ENCODE measurements around the gene LRRC47. TPM values are rescaled to one million over a fixed set of nuclear protein-coding genes. Genes with fewer than 3 reads are reported as not detected.

The LRRC47 gene
- total and polyA plus RNA-seq, 2 of the 8 experiments (the other 6 are each of a cell fraction or from before 2014, with no cell fraction given), result 38.3 to 82.4 TPM

- no peak for TF ChIP-seq CHD7 (IDR thresholded peaks at IDR 0.05; ENCODE audit: insufficient replicate concordance, low read length)
- no peak for TF ChIP-seq CREB1 (IDR thresholded peaks at IDR 0.05)
- no peak for TF ChIP-seq SP4 (IDR thresholded peaks at IDR 0.05; ENCODE audit: low read length)
- no peak for TF ChIP-seq HDAC2 (IDR thresholded peaks at IDR 0.05; ENCODE audit: borderline replicate concordance in 1 of 2, low read depth in 2 of 2, low read length in 2 of 2)
- TF ChIP-seq, protein P1, sequence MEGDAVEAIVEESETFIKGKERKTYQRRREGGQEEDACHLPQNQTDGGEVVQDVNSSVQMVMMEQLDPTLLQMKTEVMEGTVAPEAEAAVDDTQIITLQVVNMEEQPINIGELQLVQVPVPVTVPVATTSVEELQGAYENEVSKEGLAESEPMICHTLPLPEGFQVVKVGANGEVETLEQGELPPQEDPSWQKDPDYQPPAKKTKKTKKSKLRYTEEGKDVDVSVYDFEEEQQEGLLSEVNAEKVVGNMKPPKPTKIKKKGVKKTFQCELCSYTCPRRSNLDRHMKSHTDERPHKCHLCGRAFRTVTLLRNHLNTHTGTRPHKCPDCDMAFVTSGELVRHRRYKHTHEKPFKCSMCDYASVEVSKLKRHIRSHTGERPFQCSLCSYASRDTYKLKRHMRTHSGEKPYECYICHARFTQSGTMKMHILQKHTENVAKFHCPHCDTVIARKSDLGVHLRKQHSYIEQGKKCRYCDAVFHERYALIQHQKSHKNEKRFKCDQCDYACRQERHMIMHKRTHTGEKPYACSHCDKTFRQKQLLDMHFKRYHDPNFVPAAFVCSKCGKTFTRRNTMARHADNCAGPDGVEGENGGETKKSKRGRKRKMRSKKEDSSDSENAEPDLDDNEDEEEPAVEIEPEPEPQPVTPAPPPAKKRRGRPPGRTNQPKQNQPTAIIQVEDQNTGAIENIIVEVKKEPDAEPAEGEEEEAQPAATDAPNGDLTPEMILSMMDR (IDR thresholded peaks at IDR 0.05; ENCODE audit: control extremely low read depth in 1 of 3, insufficient read depth in 1 of 3, low read depth in 1 of 3, low read length in 3 of 3), result no peak
These were observed 3.8 kb upstream of the LRRC47 start (continued) for GRCh38 chr1:3799976-3800685.

Measured in H1 (cell line).